Breast epithelium (tissue), 3 donors: Measurements from ENCODE around the gene PCNX1.

Experiments
- POLR2AphosphoS5 ChIP-seq, 3 donors: sonication (generic); formaldehyde crosslinking; IDR thresholded peaks; one replicate each; pipeline ENCODE4 v1.6.1; 2017; ENCODE audit warnings: antibody characterized with exemption in 3 of 3
- TF ChIP-seq, protein P1 (sequence below), 3 donors: fragments of 450-650 bp; IDR thresholded peaks; one replicate each; pipeline ENCODE4 v1.5.1; 2016 to 2017; ENCODE audit warnings: antibody characterized with exemption in 3 of 3, mild to moderate bottlenecking in 3 of 3, moderate library complexity in 3 of 3

DNA sequence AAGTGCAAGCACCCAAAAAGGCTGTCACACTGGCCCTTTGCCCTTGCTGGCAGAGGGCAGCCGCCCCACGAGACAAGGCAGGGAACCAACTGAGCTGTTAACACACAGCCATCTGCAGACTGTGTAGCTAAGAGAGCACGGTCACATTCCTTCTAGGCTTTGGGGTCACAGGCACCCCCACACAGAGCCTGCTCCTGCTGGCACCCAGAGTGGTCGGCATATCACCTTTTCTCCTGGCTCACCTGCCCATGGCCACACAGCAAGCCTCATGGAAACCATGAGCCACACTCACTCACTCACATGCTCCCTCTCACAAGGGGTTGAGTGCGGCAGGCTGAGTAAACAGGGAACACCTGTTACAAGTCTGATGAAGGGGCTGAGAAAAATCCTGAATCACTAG, 214.5 kb downstream of the PCNX1 start:
- TF ChIP-seq, protein P1, sequence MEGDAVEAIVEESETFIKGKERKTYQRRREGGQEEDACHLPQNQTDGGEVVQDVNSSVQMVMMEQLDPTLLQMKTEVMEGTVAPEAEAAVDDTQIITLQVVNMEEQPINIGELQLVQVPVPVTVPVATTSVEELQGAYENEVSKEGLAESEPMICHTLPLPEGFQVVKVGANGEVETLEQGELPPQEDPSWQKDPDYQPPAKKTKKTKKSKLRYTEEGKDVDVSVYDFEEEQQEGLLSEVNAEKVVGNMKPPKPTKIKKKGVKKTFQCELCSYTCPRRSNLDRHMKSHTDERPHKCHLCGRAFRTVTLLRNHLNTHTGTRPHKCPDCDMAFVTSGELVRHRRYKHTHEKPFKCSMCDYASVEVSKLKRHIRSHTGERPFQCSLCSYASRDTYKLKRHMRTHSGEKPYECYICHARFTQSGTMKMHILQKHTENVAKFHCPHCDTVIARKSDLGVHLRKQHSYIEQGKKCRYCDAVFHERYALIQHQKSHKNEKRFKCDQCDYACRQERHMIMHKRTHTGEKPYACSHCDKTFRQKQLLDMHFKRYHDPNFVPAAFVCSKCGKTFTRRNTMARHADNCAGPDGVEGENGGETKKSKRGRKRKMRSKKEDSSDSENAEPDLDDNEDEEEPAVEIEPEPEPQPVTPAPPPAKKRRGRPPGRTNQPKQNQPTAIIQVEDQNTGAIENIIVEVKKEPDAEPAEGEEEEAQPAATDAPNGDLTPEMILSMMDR (IDR thresholded peaks at IDR 0.05): no peak
- TF ChIP-seq POLR2AphosphoS5 (IDR thresholded peaks at IDR 0.05): no peak
